ENCODE data around the gene SH2B3. TPM values are rescaled to one million over a fixed set of nuclear protein-coding genes. Genes with fewer than 3 reads are reported as not detected.
A peak's percentile ranks its signal among the peaks of the same experiment; 100 is the strongest.

The SH2B3 gene
- total and polyA plus RNA-seq, 12 donors = 9.9 to 61.4 (median 38.1) TPM

- H3K27ac ChIP-seq = peak overlapping the region; percentile 28 to 93 (median 78)
- WGBS, 2 donors = 50 to 60% methylated on average over 4 of the region's 4 CpGs
- ATAC-seq (peak in 4 of 8 donors; percentile 14 to 34 (median 18)), DNase-seq (no peak)
- intact Hi-C loops (cut with DNase I) = loop anchor here in 2 of 10 donors (2.0 to 5.0 kb wide), 2 partner anchors 42 to 48 kb away; partner anchors contain the start of gene SH2B3 (in 1 of the 2)
- no peaks in the 10 kb centered on the region for H3K9me3 ChIP-seq
- TF ChIP-seq, protein P1, sequence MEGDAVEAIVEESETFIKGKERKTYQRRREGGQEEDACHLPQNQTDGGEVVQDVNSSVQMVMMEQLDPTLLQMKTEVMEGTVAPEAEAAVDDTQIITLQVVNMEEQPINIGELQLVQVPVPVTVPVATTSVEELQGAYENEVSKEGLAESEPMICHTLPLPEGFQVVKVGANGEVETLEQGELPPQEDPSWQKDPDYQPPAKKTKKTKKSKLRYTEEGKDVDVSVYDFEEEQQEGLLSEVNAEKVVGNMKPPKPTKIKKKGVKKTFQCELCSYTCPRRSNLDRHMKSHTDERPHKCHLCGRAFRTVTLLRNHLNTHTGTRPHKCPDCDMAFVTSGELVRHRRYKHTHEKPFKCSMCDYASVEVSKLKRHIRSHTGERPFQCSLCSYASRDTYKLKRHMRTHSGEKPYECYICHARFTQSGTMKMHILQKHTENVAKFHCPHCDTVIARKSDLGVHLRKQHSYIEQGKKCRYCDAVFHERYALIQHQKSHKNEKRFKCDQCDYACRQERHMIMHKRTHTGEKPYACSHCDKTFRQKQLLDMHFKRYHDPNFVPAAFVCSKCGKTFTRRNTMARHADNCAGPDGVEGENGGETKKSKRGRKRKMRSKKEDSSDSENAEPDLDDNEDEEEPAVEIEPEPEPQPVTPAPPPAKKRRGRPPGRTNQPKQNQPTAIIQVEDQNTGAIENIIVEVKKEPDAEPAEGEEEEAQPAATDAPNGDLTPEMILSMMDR (IDR thresholded peaks at IDR 0.05) = no peak
- peaks cover 32 to 86% (median 78%) of the 10 kb centered on the region in 9 donors for H3K4me1 ChIP-seq
- H3K36me3 ChIP-seq = peaks cover 0 to 87% (median 26%) of the 10 kb centered on the region in 9 donors
- H3K4me3 ChIP-seq = no peak overlapping the region
- H3K27me3 ChIP-seq = no peaks in the 10 kb centered on the region
Measured at GRCh38 chr12:111448846-111449790, 43.4 kb downstream of the SH2B3 start.

DNA sequence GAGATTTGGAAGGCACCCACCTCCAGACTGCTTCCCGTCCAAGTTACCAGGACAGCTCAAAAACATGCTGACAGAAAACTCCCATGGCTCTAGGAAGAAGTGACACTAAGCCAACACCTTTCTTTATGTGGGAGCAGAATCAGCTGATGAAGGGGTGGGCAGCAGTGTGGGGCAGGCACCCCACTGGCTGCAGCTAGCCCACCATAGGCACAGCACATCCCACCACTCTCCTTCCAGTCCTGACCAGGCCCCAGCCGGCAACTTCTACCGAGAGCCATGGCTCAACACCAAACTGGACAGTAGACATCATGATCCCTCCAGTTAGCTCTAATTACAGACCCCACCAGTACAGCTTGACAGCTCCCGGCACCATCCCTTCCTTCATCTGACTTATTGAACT, 45.0 kb downstream of the SH2B3 start:
- DNase-seq = no peak

GRCh38 chr12:111451232-111451631, 45.5 kb downstream of the SH2B3 start:
- intact Hi-C loops (cut with DNase I) = loop anchor here in 8 of 10 donors (1.0 to 10.0 kb wide), 7 partner anchors 46 to 119 kb away; partner anchors contain the start of gene SH2B3 (in 4 of the 8)
- H3K27ac ChIP-seq = peak overlapping the region in 8 of 10 donors; percentile 64 to 93 (median 81)
- 44 to 56% methylated on average over 1 of the region's 1 CpG for WGBS, 2 donors
- no peaks in the 10 kb centered on the region for H3K27me3 ChIP-seq
- DNase-seq = no peak
- no peaks in the 10 kb centered on the region for H3K9me3 ChIP-seq
- H3K4me3 ChIP-seq = no peak overlapping the region
- peaks cover 17 to 86% (median 67%) of the 10 kb centered on the region in 9 donors for H3K4me1 ChIP-seq
- peaks cover 0 to 100% (median 41%) of the 10 kb centered on the region in 9 donors for H3K36me3 ChIP-seq
- ATAC-seq = no peak
- TF ChIP-seq, protein P1 (IDR thresholded peaks at IDR 0.05) = no peak

More for the DNA sequence above, 45.0 kb downstream of the SH2B3 start:
- Histone ChIP-seq H3K27me3 (no peaks in the 10 kb centered on the region), H3K4me3 (no peak overlapping the region), H3K4me1 (peaks cover 23 to 86% (median 70%) of the 10 kb centered on the region in 9 donors), H3K36me3 (peaks cover 0 to 99% (median 35%) of the 10 kb centered on the region in 9 donors), H3K9me3 (no peaks in the 10 kb centered on the region), H3K27ac (peak overlapping the region in 9 of 10 donors; percentile 28 to 93 (median 79))
- intact Hi-C loops (cut with DNase I) = loop anchor here in 8 of 10 donors (1.0 to 10.0 kb wide), 7 partner anchors 46 to 118 kb away; partner anchors contain the start of gene SH2B3 (in 4 of the 8)
- WGBS, 2 donors = 59 to 60% methylated on average over 4 of the region's 4 CpGs
- peak in 4 of 8 donors; percentile 2 to 18 (median 6) for ATAC-seq
- TF ChIP-seq, protein P1 (IDR thresholded peaks at IDR 0.05) = no peak

DNA sequence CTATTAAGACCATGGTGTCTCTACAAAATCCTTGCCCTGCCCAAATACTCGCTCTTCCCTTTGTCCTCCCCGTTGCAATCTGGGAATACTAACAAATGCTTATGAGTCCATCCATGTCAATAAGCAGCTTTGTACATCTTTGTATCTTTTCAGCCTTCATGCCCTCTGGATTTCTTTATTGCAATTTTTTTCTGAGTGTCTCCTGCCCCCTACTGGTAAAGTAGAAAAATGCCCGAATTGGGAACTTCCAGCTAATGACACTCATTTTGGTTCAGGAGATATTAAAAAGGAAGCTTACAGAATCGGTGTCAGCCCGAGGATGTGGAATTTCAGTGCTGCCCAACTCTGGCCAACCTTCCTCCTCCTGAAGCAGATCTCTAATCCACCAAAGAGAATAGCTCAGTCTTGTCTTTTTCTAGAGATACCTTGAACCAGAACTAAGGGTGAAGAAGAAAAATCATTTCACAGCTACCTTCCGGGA, 46.0 kb downstream of the SH2B3 start:
- peaks cover 13 to 84% (median 63%) of the 10 kb centered on the region in 9 donors for H3K4me1 ChIP-seq
- no peaks in the 10 kb centered on the region for H3K9me3 ChIP-seq
- ATAC-seq (peak in 4 of 8 donors; percentile 2 to 22 (median 10)), DNase-seq (no peak)
- no peaks in the 10 kb centered on the region for H3K27me3 ChIP-seq
- intact Hi-C loops (cut with DNase I) = loop anchor here in 9 of 10 donors (1.0 to 10.0 kb wide), 7 partner anchors 47 to 119 kb away; partner anchors contain the start of gene SH2B3 (in 4 of the 9)
- H3K4me3 ChIP-seq = no peak overlapping the region
- TF ChIP-seq, protein P1 (IDR thresholded peaks at IDR 0.05) = peak; percentile 64 to 86 (median 79)
- H3K27ac ChIP-seq = peak overlapping the region in 6 of 10 donors; percentile 15 to 93 (median 84)
- peaks cover 0 to 100% (median 42%) of the 10 kb centered on the region in 9 donors for H3K36me3 ChIP-seq
- 30 to 39% methylated on average over 6 of the region's 6 CpGs for WGBS, 2 donors

All from heart right ventricle (tissue), 16 donors.